Epidermal melanocyte (primary cell): ENCODE measurements around the gene HS6ST1.

Experiments used
- DNase-seq: peaks from one replicate; pipeline ENCODE4 v3.0.0; 2011; ENCODE audit warnings: low spot score; ENCODE audit not compliant: insufficient read length

Gene HS6ST1

GRCh38 chr2:128348701-128349100 lies 30.0 kb upstream of the HS6ST1 start:
- DNase-seq = no peak

GRCh38 chr2:128347701-128348539 lies 29.3 kb upstream of the HS6ST1 start:
- DNase-seq = peak; percentile 84

GRCh38 chr2:128347171-128347558 lies 28.5 kb upstream of the HS6ST1 start:
- no peak for DNase-seq

GRCh38 chr2:128346291-128347170 lies 27.9 kb upstream of the HS6ST1 start:
- DNase-seq = no peak

GRCh38 chr2:128345436-128346165 lies 26.9 kb upstream of the HS6ST1 start:
- DNase-seq = no peak

GRCh38 chr2:128344101-128344500 lies 25.4 kb upstream of the HS6ST1 start:
- no peak for DNase-seq

GRCh38 chr2:128343459-128343858 lies 24.8 kb upstream of the HS6ST1 start:
- DNase-seq = no peak

- DNase-seq = no peak
Observed at GRCh38 chr2:128342550-128342949, 23.9 kb upstream of the HS6ST1 start.

- DNase-seq = no peak
Observed at GRCh38 chr2:128341621-128342020, 23.0 kb upstream of the HS6ST1 start.

- no peak for DNase-seq
Observed at GRCh38 chr2:128332091-128332634, 13.5 kb upstream of the HS6ST1 start.

GRCh38 chr2:128330583-128330982 lies 11.9 kb upstream of the HS6ST1 start:
- no peak for DNase-seq

- no peak for DNase-seq
Observed at GRCh38 chr2:128329607-128330006, 10.9 kb upstream of the HS6ST1 start.

GRCh38 chr2:128327180-128327964 lies 8.7 kb upstream of the HS6ST1 start:
- DNase-seq = no peak

GRCh38 chr2:128326346-128326745 lies 7.7 kb upstream of the HS6ST1 start:
- no peak for DNase-seq

- no peak for DNase-seq
Observed at GRCh38 chr2:128325611-128326181, 7.0 kb upstream of the HS6ST1 start.

GRCh38 chr2:128324897-128325410 lies 6.3 kb upstream of the HS6ST1 start:
- no peak for DNase-seq

- DNase-seq = peak; percentile 9
Observed at GRCh38 chr2:128324008-128324896, 5.6 kb upstream of the HS6ST1 start.

- no peak for DNase-seq
Observed at GRCh38 chr2:128323555-128323931, 4.9 kb upstream of the HS6ST1 start.
